DMS114 treated with DMSO at 0.1 percent for 48 hours (cell line): Measurements from ENCODE around the gene IFNA5.
A peak's percentile ranks its signal among the peaks of the same experiment; 100 is the strongest.

ENCODE experiments used
- DNase-seq: peaks from one replicate; lab custom pipeline; 2025; ENCODE audit not compliant: unreplicated experiment; lab: John Stamatoyannopoulos, UW

Gene IFNA5

DNA sequence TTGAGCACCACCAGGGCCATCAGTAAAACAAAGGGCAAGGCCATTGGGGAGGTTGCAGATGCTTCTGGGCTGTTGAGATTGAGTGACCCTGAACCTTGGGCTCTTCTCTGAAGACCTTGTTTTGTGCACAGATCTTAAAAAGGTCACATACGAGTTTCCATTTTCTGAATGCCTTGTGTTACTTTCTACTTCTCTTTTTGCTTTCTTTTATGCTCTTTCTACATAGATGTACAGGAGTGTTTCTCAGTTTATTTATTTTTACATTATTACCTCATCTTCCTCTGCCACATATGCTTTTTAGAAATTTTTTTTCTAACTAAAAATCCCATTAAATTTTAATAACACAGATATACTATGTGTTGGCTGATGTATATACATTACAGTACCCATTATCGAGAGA lies at the start of gene IFNA5:
IFNA5 (minus strand) TSS at position 101 of the 400 bp plus-strand sequence; CDS start at position 44, 57 bp downstream.
- no peak for DNase-seq

DNA sequence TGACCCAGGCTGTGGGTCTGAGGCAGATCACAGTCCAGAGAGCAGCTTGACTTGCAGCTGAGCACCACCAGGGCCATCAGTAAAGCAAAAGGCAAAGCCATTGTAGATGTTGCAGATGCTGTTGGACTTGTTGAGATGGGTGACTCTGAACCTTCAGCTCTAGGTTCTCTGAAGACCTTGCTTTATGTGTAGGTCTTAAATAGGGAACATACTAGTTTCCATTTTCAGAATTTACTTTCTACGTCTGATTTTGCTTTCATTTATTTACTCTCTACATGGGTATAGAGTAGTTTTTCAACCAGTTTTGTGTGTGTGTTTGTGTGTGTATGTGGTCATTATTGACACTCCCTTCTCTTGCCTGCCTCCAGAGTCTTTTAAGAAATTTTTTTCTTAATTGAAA lies 45.7 kb upstream of the IFNA5 start, which contains the start of gene IFNA6:
IFNA6 (minus strand) TSS at position 101 of the 400 bp plus-strand sequence; CDS start at position 101, 0 bp downstream.
- DNase-seq, result no peak

DNA sequence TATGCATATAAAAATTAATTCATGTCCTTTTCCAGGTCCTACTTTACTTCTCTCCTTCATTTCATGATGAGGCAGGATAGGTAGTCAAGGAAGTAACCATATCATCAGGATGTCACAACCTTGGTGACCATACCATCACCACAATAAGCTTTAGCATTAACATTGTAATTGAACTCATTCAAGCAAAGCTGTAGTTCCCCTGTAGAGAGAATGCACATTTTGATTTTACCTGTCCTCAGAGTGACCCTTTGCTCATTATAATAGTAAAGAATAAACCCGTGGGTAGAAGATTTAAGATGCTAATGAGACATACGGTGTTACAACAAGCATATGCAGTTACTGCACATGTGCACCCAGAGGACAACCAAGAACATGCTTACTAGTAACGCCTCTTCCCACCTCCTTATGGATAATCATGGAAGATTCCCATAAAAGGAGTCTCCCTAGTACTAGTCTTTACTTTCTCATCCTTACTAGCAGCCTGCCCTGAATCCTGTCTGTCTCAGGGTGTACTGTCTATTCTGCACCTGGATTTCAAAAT lies 43.4 kb upstream of the IFNA5 start:
- no peak for DNase-seq

DNA sequence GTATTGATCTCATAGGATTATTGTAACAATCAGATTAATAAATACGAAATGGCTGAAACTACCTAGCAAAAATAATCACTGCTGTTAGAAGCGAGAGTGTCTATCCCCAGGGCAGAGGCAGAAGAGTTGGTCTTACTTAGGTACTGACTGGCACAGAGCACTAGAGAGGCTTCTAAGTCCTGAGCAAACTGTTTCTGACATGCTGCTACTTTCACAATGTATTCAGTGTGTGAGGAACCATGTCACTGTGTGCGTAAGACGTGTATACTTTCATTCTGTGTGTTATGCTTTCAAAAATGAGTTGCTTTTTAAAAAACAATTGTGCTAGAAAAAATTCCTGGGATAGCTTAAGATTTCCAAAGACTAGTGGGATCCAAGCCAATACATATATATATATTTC lies 35.6 kb upstream of the IFNA5 start:
- DNase-seq, result no peak

DNA sequence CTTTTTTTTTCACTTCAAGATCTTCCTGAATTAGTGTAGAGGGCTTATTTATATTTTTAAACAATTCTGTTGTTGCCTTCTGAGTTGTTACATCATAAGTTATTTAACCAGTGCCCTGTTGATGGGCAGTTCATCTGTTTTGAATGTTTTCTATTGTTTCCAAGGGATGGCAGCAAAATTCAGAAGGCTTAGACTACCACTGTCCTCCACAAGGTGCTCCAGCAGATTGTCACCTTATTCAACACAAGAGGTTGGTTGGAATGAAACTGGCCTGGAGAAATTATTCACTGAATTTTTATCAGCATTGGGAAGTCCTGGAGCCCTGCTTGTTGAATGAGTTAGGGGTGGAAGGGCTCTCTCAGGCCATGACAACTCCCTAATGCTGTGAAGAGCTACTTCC lies 31.3 kb upstream of the IFNA5 start:
- no peak for DNase-seq

DNA sequence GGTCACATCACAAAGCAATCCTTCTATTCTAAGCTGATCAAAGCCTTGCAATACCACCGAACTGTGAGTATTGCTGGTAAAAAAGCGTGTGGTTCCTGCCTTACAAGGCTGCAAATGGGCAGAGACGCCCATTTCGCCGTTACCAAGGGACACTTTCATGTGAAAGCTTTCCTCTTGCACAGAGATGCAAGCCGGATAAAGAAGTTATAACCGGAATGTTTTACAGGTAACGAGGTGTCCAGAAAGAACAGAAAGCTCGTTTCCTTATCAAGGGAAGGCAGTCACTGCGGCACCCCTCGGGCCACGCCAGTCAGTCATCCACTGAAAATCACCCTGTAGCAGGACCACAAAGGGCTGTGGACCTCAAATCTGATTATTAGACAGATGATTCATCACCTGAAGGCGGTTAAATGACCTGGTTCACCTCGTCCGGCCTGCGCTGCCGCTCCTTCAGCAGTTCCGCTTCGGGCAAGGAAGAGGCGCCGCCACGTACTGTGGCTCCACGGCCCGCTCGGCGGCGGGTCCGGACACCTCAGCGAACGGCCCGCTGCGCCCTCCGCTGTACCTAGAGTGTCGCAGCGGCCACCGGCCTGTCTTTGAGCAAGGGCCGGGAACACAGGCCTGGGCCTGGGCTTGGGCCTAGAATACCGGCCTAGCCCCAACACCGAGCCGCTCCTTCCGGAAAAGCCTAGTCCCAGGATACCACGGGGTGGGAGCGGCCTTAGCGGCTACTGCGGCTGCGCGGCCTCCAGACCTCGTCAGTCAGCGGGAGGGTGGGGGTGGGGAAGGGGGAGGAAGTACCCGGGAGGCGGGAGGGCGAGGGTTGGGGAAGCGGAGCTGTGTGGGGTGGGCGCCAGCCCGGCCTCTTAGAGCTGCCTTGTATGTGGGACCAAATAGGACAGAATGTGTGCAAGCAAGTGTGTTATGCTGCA lies 29.9 kb upstream of the IFNA5 start, which contains the start of gene KLHL9:
KLHL9 (minus strand) TSS at position 704 of the 932 bp plus-strand sequence; CDS start at position 159, 545 bp downstream.
- DNase-seq, result peak; percentile 57

DNA sequence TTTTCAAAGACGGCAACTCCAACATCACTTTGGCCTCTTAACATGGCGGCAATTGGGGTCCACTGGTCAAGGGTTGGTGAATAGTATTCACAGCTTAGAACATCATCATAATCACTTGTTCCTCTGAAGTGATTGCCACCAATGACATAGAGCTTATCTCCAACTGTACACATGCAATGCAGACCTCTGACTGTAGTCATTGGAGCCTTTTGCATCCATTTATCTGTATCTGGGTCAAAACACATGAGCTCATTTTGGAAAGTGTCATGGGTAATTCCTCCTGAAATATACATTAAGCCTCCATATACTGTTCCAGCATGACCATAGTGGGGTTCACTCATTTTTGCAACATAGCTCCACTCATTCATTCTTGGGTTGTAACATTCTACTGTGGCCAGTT lies 28.1 kb upstream of the IFNA5 start:
- DNase-seq, result no peak

DNA sequence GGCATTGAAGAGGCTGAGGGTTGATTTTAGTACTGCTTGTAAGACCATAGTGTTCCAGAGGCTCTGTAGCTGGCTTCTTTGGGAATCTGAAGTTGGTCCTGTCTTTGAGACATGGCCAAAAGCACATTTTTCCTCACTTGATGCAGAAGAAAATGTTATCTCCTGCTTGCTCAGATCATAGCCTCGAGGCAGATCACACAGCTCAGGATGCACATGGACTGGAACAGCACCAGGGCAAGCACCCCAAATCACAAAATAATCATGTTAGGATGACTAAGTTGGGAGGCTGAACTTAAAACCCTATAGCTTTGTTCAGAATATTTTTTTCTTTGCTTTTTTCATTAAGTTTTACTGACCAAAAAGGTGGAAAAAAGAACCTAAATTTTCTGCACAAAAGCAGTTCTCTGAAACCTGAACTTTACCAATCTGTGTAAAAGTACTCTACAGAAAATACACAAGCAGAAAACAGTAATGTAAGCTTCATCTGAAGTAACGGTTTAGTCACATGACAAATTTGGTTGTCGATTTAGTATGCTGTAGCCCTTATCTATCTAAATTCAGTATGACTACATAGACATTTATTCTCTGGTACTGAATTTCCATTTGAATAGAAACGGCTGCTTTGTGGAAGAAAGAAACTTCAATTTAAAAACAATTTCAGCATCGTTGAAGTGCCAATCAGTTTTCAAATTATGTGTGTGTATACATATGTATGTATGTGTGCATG lies 26.7 kb upstream of the IFNA5 start:
- no peak for DNase-seq

DNA sequence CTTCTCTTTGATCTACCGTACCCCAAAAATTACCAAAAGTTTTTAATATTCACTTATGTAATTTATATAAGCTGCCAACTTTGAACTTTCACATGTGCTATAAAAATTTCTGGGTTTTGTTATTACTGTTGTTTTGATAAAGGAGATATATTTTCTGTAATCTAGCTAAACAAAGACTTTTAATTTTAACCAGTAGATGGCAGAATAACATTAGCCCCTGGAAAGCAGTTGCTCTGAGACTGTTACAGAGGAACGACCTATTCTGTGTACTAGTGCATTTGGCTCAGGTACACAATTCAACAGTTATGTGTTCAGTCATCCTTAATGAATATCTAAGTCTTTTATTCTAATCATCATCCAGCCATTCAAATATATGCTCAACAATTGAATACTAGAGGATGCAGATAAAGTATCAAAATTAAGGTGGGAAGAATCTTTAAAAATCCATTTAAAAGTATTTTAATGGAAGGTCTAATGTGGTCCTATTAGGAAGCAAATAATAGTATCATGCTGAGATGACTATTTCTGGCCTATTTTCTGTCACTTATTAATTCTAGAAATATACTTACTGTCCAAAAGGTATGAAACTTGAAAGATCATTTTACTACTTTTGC lies 21.5 kb upstream of the IFNA5 start:
- DNase-seq, result peak; percentile 12

DNA sequence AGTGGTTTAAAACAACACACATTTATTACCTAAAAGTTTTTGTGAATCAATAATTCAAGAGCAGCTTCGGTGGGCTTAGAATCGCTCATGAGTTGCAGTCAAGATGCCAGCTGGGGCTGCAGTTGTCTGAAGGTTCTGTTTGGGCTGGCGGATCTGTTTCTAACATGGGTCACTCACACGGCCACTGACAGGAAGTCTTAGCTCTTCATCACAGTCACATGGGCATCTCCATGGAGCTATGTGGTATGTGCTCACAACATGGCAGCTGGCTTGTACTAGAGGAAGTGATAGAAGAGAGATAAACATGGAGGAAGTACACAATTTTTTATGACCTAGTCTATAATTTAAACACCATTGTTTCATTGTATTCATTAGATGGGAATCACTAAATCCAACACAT lies 18.9 kb upstream of the IFNA5 start:
- DNase-seq, result no peak

DNA sequence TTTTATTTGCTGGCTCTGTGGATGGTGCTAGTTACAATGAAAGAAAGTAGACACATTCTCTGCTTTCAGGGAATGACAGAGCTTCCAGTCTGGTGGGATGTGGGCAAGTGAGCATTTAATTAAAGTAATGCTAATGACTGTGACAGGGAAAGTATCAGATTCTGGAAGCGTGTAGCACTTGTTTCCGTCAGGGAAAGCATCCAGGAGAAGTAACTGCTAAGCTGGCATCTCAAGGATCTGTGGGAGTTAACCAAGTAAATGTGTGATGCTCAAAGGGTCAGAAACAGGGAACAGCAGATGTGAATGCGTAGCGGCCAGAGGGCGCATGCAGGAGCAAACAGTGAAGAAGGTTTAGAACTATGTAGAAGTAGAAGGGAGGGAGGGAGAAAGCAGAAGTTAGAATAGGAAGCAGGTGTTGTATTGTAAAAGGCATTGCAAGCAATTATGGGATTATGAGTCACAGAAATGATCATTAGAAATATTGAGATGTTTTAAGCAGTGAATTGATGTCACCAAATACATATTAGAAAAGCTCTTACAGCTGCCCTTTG lies 17.9 kb upstream of the IFNA5 start:
- no peak for DNase-seq

DNA sequence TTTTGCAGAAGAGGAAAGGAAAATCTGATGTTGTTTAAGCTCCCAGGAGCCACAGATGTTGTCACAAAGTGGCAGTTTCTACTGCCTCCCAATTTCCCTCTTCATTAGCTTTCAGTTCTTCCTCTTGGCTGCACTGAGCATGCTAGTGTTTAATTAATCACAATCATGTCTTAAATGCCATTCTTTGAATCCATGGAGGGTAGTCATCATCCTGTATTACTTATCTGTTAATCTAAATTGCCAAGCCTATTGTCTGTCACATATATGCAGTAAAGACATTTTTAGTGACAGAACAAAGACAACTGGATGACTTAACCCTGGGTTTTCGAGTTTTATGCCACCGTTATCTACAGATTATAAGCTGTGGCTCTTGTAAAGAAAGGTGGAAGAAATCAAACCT lies 15.4 kb upstream of the IFNA5 start:
- no peak for DNase-seq

DNA sequence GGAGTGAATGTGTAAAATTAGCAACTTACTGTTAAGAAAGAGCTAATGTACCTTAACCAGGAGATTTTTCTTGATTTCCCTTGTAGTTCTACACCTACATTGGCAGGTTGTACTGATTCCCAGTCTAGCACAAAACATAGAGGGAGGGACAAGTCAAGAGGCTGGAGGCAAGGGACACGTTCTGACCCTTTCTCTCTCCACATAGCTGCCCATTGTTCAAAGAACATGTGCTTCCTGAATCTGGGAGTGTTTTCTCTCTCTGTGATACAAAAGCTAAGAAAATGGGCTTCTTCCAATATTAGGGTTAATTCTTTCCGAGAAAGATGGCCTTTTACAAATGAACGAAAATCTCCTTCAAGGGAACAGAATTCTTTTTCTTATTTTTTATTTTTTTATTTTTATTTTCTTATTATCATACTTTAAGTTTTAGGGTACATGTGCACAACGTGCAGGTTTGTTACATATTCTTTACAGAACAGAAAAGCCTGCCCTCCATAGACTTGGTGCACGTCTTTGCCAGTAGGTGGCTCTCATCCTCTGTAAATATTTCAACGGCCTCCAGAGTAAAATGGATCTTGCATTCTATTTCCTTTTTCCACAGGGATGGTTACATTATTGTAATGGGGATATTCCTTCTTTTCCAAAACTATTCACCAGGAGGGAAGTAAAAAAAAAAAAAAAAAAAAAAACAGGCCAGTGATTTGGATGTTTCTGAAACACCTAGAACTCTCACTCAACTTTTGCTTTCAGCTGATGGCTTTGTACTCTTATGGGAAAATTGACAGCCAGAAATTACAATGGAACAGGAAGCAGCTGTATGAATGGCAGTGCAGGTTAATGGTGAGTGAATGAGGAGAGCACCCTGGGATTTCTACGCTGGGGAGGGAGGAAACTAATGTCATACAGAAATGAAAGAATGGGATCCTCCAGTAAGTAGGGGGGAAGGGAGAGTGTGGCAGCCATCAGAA lies 13.1 kb upstream of the IFNA5 start:
- peak; percentile 20 for DNase-seq

DNA sequence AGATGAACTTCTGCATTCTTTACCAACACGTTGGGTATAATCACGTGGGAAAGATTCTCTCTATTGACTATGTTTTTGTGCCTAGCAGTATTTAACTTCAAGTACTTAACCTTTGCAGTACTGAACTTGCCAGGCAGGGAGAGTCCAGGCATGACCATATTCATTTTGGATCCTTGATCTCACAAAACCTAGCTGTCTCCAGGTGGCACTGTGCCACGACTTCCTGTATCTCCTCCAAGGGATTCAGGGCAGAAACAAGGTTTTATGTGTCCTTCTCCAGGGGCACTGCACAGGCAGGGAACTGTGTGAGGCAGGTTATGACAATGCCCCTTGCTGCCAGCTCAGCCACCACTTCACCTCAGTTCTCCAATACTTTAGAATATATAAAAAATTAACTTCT lies 11.7 kb upstream of the IFNA5 start:
- DNase-seq, result no peak

DNA sequence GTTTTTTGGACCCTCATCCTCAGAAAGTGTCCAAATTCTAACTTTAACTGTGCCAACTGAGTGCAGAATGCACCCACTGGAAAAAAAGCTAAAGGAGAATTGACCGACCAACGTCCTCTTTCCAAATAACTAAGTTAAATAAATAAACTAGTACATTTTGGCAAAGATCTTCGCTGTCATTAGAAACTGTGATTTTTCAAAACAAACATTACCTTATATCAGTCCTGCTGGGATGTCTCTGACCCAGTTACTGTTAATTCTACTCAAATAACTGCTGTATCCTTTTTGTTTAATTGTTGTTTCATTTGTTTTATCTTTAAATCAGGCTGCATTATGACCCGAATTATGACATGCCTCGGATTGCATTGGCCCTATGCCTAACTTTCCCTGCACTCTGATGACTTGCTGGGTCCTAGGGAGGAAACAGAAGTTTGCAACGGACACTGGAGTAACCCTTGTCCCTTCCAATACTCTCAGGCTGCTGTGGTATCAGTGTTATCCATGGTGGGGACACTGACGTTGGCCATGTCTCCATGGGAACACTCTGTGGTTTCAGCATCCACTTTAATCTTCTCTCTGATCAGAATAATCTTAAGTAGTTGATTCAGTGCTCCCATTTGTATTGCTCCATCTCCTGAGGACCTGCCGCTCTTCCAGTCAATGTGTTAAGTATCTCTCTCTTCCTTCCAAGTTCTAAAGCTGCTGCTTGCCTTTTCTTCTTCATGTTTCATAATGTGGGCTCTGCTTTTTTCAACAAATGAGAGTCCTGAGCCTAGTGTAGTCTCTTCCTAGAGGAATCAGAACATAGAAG lies 11.1 kb upstream of the IFNA5 start:
- no peak for DNase-seq

DNA sequence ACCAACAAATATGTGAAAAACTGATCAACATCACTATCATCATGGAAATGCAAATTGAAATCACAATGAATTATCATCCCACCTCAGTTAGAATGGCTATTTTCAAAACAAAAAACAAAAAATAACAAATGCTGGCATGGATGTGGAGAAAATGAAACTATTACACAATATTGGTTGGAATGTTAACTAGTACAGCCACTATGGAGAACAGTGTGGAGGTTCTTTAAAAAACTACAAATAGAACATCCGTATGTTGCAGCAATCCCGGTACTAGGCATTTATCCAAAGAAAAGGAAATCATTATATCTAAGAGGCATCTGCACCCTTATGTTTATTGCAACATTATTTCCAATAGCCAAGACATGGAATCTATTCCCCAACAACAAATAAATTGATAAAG lies 9.0 kb upstream of the IFNA5 start:
- no peak for DNase-seq

DNA sequence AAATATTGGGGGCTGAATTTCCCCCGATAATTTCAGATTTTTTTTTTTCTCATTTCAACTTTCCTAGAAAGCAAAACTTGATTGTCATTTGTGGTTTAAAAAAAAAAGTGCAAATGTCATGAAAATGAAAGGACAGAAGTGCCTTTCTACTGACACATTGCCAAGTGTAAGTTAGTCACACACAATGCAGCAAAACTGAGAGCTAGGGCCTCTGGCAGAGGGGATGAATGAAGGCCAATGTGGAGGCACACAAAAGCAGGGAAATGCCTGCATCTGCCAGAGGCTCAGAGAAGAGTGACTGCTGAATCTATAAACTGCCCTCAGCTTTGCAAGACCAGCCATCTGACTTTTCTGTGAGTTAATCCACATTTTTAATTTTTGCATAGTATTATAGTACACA lies 6.8 kb upstream of the IFNA5 start:
- DNase-seq, result no peak

DNA sequence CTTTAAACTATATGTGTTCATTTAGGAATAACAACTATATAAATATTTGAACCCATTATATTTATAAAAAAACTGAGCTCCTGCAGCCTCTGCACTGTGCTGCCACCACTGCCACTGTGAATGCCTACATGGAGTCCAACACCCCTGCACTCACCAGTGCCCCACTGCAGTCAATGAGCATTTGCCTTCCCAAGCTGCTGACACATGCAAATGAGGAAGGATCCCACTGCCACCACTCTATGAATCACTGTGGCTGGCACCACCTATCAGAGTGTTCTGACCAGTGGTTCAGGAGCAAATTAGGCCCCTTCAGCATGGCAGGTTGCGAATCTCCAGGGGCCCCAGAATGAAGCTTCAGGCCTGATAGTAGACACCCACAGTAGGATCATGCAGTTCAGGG lies 9.1 kb downstream of the IFNA5 start:
- DNase-seq, result no peak
